D721Med (cell line): ENCODE results near the gene IGDCC3.

Experiments used
- DNase-seq: peaks from one replicate; pipeline ENCODE4 v3.0.0; 2011; ENCODE audit warnings: low spot score; ENCODE audit not compliant: insufficient read length
- FAIRE-seq: peaks from 2 replicates; lab custom pipeline; 2011; peaks lifted over from hg19 to GRCh38; lab: Jason Lieb, UNC
- CTCF ChIP-seq: IDR thresholded peaks from 2 replicates; pipeline ENCODE4 v1.5.1; 2012; ENCODE audit warnings: mild to moderate bottlenecking, control low read depth; ENCODE audit not compliant: insufficient read depth; ENCODE audit errors: missing control alignments

Gene IGDCC3

GRCh38 chr15:65326818-65327217, 51.0 kb downstream of the IGDCC3 start:
- DNase-seq = no peak
- no peak for TF ChIP-seq CTCF
- FAIRE-seq = no peak

GRCh38 chr15:65326117-65326526, 51.7 kb downstream of the IGDCC3 start:
- TF ChIP-seq CTCF = no peak
- FAIRE-seq (no peak), DNase-seq (peak; percentile 64)

- no peak for FAIRE-seq
Measured at GRCh38 chr15:65323071-65323511, 54.7 kb downstream of the IGDCC3 start.

GRCh38 chr15:65318870-65319356, 58.9 kb downstream of the IGDCC3 start:
- FAIRE-seq (peak; percentile 58), DNase-seq (peak; percentile 78)
- TF ChIP-seq CTCF = peak; percentile 95

More at GRCh38 chr15:65323071-65323511, 54.7 kb downstream of the IGDCC3 start:
- DNase-seq = no peak
- TF ChIP-seq CTCF = no peak

- TF ChIP-seq CTCF = no peak
- DNase-seq (no peak), FAIRE-seq (no peak)
Measured at GRCh38 chr15:65312400-65312916, 65.3 kb downstream of the IGDCC3 start.

GRCh38 chr15:65311760-65312159, 66.0 kb downstream of the IGDCC3 start:
- FAIRE-seq (no peak), DNase-seq (no peak)
- no peak for TF ChIP-seq CTCF

GRCh38 chr15:65310431-65311137, 67.2 kb downstream of the IGDCC3 start:
- no peak for DNase-seq
- TF ChIP-seq CTCF = no peak
- FAIRE-seq = no peak
